ENCODE measurements around the gene PCCA. TPM values are rescaled to one million over a fixed set of nuclear protein-coding genes. Genes with fewer than 3 reads are reported as not detected.
"Not testable (repeated sequence)": the region's sequence is repeated elsewhere in the genome, so short reads cannot be mapped to it uniquely, and the experiment has no call there.

Gene PCCA
- total RNA-seq, 4 donors from 2014 or later, result 21.2 to 40.9 (median 31.6) TPM

DNA sequence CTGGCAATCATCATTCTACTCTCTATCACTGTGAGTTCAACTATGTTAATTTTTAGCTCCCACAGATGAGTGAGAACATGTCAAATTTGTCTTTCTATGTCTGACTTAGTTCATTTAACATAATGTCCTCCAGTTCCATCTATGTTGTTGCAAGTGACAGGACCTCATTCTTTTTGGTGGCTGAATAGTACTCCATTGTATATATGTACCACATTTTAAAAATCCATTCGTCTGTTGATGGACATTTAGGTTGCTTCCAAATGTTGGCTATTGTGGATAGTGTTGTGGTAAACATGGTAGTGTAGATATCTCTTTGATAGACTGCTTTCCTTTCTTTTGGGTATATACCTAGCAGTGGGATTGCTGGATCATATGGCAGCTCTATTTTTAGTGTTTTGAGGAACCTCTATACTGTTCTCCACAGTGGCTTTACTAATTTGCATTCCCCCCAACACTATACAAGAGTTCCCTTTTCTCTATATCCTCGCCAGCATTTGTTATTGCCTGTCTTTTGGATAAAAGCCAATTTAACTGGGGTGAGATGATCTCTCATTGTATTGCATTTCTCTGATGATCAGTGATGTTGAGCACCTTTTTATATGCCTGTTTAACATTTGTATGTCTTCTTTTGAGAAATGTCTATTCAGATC, 124.1 kb downstream of the PCCA start:
- Histone ChIP-seq H3K27ac (no peak overlapping the region), H3K36me3 (no peaks in the 10 kb centered on the region), H3K9me3 (no peaks in the 10 kb centered on the region), H3K27me3 (no peaks in the 10 kb centered on the region), H3K4me3 (no peak overlapping the region), H3K4me1 (no peaks in the 10 kb centered on the region)
- DNase-seq (ENCODE audit: low spot score in 2 of 2), result no peak
- 89% methylated on average over 2 of the region's 2 CpGs for WGBS
- TF ChIP-seq EP300 (IDR thresholded peaks at IDR 0.05), result no peak
- no peak for TF ChIP-seq POLR2A (IDR thresholded peaks at IDR 0.05)
- no peak for TF ChIP-seq POLR2AphosphoS5 (IDR thresholded peaks at IDR 0.05)
- TF ChIP-seq, protein P1, sequence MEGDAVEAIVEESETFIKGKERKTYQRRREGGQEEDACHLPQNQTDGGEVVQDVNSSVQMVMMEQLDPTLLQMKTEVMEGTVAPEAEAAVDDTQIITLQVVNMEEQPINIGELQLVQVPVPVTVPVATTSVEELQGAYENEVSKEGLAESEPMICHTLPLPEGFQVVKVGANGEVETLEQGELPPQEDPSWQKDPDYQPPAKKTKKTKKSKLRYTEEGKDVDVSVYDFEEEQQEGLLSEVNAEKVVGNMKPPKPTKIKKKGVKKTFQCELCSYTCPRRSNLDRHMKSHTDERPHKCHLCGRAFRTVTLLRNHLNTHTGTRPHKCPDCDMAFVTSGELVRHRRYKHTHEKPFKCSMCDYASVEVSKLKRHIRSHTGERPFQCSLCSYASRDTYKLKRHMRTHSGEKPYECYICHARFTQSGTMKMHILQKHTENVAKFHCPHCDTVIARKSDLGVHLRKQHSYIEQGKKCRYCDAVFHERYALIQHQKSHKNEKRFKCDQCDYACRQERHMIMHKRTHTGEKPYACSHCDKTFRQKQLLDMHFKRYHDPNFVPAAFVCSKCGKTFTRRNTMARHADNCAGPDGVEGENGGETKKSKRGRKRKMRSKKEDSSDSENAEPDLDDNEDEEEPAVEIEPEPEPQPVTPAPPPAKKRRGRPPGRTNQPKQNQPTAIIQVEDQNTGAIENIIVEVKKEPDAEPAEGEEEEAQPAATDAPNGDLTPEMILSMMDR (IDR thresholded peaks at IDR 0.05), result no peak

GRCh38 chr13:100213576-100213975, 124.7 kb downstream of the PCCA start:
- TF ChIP-seq, protein P1 (IDR thresholded peaks at IDR 0.05), result no peak
- TF ChIP-seq POLR2AphosphoS5 (IDR thresholded peaks at IDR 0.05) (no peak), EP300 (IDR thresholded peaks at IDR 0.05) (no peak), POLR2A (IDR thresholded peaks at IDR 0.05) (no peak)
- Histone ChIP-seq H3K9me3 (no peaks in the 10 kb centered on the region), H3K4me1 (no peaks in the 10 kb centered on the region), H3K27ac (no peak overlapping the region), H3K27me3 (no peaks in the 10 kb centered on the region), H3K4me3 (no peak overlapping the region), H3K36me3 (no peaks in the 10 kb centered on the region)
- DNase-seq (ENCODE audit: low spot score in 2 of 2), result no peak
- 93% methylated on average over 2 of the region's 2 CpGs for WGBS

GRCh38 chr13:100214886-100215285, 126.0 kb downstream of the PCCA start:
- WGBS, result 96% methylated on average over 3 of the region's 3 CpGs
- no peaks in the 10 kb centered on the region for H3K36me3 ChIP-seq

DNA sequence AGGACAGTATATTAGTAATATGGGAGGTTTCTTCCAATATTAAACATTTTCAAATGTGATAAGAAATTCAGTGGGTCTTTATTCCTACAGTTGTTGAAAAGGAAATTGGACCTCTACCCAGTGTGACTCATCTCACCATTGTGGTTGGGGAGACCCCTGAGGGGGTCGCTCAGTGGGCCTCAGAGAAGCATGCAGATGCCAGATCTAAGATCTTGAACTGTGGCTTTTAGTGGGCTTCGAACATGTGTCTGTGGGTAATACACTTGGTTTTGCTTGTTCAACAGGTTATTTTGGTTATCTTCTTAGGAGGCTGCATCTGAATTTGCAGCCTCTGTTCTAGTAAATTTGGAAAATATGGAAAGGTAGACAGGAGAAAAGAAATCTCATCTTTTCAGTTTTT, 132.3 kb downstream of the PCCA start:
- Histone ChIP-seq H3K36me3 (peaks cover 4% of the 10 kb centered on the region), H3K27me3 (no peaks in the 10 kb centered on the region), H3K9me3 (no peaks in the 10 kb centered on the region), H3K27ac (no peak overlapping the region), H3K4me3 (no peak overlapping the region), H3K4me1 (no peaks in the 10 kb centered on the region)
- TF ChIP-seq EP300 (IDR thresholded peaks at IDR 0.05) (no peak), POLR2AphosphoS5 (IDR thresholded peaks at IDR 0.05) (no peak), POLR2A (IDR thresholded peaks at IDR 0.05) (no peak)
- TF ChIP-seq, protein P1 (IDR thresholded peaks at IDR 0.05), result no peak
- no peak for DNase-seq (ENCODE audit: low spot score in 2 of 2)
- WGBS, result 81% methylated on average over 2 of the region's 2 CpGs

More at GRCh38 chr13:100214886-100215285, 126.0 kb downstream of the PCCA start:
- H3K27me3 ChIP-seq, result no peaks in the 10 kb centered on the region
- H3K27ac ChIP-seq, result no peak overlapping the region
- no peaks in the 10 kb centered on the region for H3K4me1 ChIP-seq
- H3K9me3 ChIP-seq, result no peaks in the 10 kb centered on the region
- DNase-seq (ENCODE audit: low spot score in 2 of 2), result no peak
- TF ChIP-seq EP300 (IDR thresholded peaks at IDR 0.05) (no peak), POLR2A (IDR thresholded peaks at IDR 0.05) (no peak), POLR2AphosphoS5 (IDR thresholded peaks at IDR 0.05) (no peak)
- TF ChIP-seq, protein P1 (IDR thresholded peaks at IDR 0.05), result no peak
- no peak overlapping the region for H3K4me3 ChIP-seq

GRCh38 chr13:100223966-100224530, 135.2 kb downstream of the PCCA start:
- H3K9me3 ChIP-seq; H3K4me3 ChIP-seq; H3K27me3 ChIP-seq; H3K4me1 ChIP-seq; DNase-seq (ENCODE audit: low spot score in 2 of 2); H3K27ac ChIP-seq; H3K36me3 ChIP-seq: not testable (repeated sequence)
- WGBS, result 94% methylated on average over 3 of the region's 30 CpGs

All from suprapubic skin (tissue), 4 donors.